GM12801 (cell line): ENCODE results near the gene MAPK1IP1L.

Source experiments
- CTCF ChIP-seq: IDR thresholded peaks from one replicate; pipeline ENCODE4 v1.5.1; 2011; ENCODE audit warnings: control low read depth; ENCODE audit not compliant: insufficient read length; ENCODE audit errors: extremely low read depth

Gene MAPK1IP1L

GRCh38 chr14:55028066-55028465 is 23.4 kb upstream of the MAPK1IP1L start:
- no peak for TF ChIP-seq CTCF

GRCh38 chr14:55028476-55028875 is 23.0 kb upstream of the MAPK1IP1L start:
- no peak for TF ChIP-seq CTCF

- TF ChIP-seq CTCF, result no peak
Observed at GRCh38 chr14:55031190-55031589, 20.3 kb upstream of the MAPK1IP1L start.

GRCh38 chr14:55038708-55039107 is 12.7 kb upstream of the MAPK1IP1L start:
- TF ChIP-seq CTCF, result no peak

- no peak for TF ChIP-seq CTCF
Observed at GRCh38 chr14:55043528-55043927, 7.9 kb upstream of the MAPK1IP1L start.

GRCh38 chr14:55045087-55045486 is 6.4 kb upstream of the MAPK1IP1L start:
- TF ChIP-seq CTCF, result no peak

- no peak for TF ChIP-seq CTCF
Observed at GRCh38 chr14:55047301-55048053, 4.0 kb upstream of the MAPK1IP1L start.
